ENCODE measurements around the gene FBL.

GRCh38 chr19:39838569-39838968, 7.6 kb downstream of the FBL start:
- TF ChIP-seq CTCF (IDR thresholded peaks at IDR 0.05) (no peak), POLR2A (IDR thresholded peaks at IDR 0.05) (no peak), EP300 (IDR thresholded peaks at IDR 0.05) (no peak), POLR2AphosphoS5 (IDR thresholded peaks at IDR 0.05) (no peak)
